ENCODE measurements around the gene TCF7L2.

TCF7L2 gene

GRCh38 chr10:113021268-113022040 is 71.4 kb downstream of the TCF7L2 start:
- no peak for DNase-seq (ENCODE audit: low read depth in 2 of 2)

DNA sequence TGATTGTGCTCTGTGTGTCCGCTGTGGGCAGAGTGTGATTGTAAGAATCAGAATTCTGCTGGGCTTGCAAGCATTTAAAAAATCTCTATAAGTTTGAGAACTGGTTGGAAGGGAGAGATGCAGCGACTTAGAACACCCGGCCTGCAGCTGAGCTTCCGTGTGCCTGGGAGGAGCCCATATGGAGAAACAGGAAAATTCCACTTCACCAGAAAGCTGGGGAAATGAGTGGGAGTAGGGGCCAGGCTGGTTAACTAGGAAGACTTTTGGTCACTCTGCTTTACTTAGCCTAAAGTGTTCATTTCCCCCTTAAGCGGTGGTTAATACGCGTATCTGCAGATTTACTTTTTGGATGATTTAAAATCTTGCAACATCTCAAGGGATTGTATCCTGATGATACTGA is 72.2 kb downstream of the TCF7L2 start:
- DNase-seq (ENCODE audit: low read depth in 2 of 2) = no peak

- DNase-seq (ENCODE audit: low read depth in 2 of 2) = no peak
These were observed 73.0 kb downstream of the TCF7L2 start for GRCh38 chr10:113023017-113023416.

DNA sequence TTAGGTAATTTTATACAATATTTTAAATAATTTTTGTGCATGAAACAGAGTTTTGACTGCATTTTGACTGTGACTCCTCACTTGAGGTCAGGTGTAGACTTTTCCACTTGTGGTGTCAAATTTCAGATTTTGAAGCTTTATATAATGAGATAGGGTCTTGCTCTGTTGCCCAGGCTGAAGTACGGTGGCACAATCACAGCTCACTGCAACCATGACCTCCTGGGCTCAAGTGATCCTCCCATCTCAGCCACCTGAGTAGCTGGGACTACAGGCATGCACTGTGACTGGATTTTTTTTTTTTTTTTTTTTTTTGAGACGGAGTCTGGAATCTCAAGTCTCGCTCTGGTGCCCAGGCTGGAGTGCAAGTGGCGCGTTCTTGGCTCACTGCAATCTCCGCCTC is 74.9 kb downstream of the TCF7L2 start:
- DNase-seq (ENCODE audit: low read depth in 2 of 2) = no peak

GRCh38 chr10:113025487-113025886 is 75.4 kb downstream of the TCF7L2 start:
- DNase-seq (ENCODE audit: low read depth in 2 of 2) = no peak

GRCh38 chr10:113026679-113027078 is 76.6 kb downstream of the TCF7L2 start:
- DNase-seq (ENCODE audit: low read depth in 2 of 2) = no peak

DNA sequence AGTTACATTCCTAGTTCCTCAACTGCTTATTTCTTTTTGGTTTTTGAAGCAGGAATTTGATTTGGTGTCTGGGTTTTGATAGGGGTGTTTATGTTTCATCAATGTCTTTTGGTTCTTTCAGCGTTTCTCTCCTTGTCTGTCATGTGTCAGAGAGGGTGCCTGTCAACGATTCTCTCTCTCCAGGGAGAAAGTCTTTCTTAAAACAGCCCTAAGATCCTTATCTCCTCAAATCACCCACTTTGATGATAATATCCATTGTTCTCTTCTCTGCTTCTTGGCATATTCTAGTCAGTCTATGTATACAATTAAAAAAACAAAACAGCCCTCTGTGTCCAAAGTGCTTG is 77.2 kb downstream of the TCF7L2 start:
- DNase-seq (ENCODE audit: low read depth in 2 of 2) = no peak

DNA sequence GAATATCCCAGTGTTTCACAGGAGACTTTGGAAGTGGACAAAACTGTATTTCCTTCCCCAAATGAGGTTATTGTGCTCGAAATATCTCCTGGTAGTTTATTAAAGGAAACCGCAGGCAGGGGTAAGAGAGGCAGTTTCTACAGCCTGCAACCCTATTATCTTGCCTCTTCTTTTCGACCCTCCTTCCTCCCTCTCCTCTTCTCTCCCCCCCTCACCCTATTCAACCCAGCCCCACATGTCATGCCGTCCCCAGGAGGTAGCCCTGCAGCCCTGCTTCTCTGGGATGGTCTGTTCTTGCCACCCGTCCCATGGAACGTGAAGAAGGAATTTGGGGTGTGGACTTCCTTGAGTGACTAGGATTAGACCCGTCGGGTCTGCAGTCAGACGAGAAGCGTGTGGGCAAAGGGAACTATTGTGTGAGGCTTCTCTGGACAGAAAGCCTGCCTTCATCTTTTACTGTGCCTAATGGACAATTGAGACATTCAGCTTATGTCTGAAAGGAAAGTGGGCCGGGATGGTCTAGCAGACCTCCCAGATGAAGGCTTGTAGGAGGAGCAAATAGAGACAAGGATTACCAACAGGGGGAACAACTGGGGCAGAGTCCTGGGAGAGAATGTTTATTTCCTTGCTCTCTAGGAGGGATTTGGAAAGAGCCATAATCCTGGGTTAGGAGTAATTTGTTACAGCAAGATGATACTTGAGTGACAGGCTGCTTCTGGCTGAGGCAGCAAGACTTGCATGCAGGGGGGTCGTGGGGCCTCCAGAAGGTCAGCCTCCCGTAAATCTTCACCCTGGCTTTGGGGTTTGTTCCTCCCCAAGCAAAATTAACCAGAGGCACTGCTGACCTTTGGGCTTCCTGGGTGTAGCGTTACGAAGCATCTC is 77.8 kb downstream of the TCF7L2 start:
- DNase-seq (ENCODE audit: low read depth in 2 of 2) = no peak

- DNase-seq (ENCODE audit: low read depth in 2 of 2) = no peak
These were observed 78.7 kb downstream of the TCF7L2 start for GRCh38 chr10:113028456-113029440.

DNA sequence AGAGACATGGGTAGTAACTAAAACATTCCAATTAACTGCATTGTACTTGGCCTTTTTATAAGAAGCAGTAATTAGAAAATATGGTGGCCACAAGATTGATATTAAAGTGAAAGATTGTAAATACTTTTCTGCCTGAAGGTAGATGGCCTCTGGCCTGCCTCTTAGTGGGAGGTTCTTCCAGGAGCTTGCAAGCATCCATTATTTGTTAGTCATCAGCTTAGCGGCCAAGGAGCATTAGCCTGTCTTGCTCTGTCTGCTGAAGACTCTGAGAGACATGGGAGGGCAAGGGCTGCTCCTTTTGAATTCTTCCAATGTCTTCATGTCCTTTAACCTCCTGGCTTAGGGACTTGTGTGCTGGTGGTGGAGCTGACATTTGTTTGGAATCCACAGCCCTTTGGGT is 80.4 kb downstream of the TCF7L2 start:
- no peak for DNase-seq (ENCODE audit: low read depth in 2 of 2)

GRCh38 chr10:113031147-113031546 is 81.1 kb downstream of the TCF7L2 start:
- DNase-seq (ENCODE audit: low read depth in 2 of 2) = no peak

GRCh38 chr10:113033991-113034390 is 83.9 kb downstream of the TCF7L2 start:
- DNase-seq (ENCODE audit: low read depth in 2 of 2) = no peak

GRCh38 chr10:113035732-113036312 is 85.8 kb downstream of the TCF7L2 start:
- no peak for DNase-seq (ENCODE audit: low read depth in 2 of 2)

- no peak for DNase-seq (ENCODE audit: low read depth in 2 of 2)
These were observed 86.6 kb downstream of the TCF7L2 start for GRCh38 chr10:113036619-113037018.

DNA sequence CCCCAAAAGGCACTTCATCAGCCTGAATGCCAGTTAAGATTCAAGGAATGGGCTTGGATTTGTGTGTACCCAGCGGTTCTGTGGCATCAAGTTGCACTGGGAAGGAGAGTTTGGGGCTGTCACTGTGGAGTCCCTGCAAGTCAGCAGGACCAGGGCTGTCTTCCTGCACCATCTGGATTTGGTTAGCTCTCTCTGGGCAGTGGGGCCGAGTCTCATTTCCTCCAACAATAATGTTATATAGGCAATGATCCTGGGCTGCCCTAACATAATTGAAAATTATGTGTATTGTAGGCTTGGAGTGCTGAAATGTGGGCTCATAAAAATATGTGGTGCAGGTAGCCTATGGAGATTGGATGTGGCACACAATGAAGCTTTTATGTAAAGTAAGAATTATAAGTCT is 87.2 kb downstream of the TCF7L2 start:
- no peak for DNase-seq (ENCODE audit: low read depth in 2 of 2)

GRCh38 chr10:113038183-113038582 is 88.1 kb downstream of the TCF7L2 start:
- no peak for DNase-seq (ENCODE audit: low read depth in 2 of 2)

DNA sequence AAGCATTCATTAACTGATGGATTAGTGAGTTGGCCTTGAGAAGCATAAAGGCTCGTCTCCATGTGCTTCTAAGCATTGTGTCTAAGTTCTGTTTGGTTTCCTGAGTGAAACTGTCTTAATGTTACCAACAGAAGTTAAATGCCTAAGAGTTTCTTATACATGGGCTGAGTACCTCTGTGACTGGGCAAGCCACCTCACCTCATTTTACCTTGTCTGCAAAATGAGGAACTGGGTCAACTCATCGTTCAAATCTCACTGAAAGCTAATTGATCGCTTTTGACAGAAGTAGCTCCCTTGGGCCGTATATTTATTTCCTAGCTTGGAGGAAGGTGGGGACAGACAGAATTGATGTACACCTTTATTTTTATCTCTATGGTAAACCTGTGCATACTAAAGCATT is 88.9 kb downstream of the TCF7L2 start:
- DNase-seq (ENCODE audit: low read depth in 2 of 2) = no peak

- DNase-seq (ENCODE audit: low read depth in 2 of 2) = no peak
These were observed 91.3 kb downstream of the TCF7L2 start for GRCh38 chr10:113041324-113041723.

GRCh38 chr10:113041841-113042750 is 92.0 kb downstream of the TCF7L2 start:
- DNase-seq (ENCODE audit: low read depth in 2 of 2) = no peak

DNA sequence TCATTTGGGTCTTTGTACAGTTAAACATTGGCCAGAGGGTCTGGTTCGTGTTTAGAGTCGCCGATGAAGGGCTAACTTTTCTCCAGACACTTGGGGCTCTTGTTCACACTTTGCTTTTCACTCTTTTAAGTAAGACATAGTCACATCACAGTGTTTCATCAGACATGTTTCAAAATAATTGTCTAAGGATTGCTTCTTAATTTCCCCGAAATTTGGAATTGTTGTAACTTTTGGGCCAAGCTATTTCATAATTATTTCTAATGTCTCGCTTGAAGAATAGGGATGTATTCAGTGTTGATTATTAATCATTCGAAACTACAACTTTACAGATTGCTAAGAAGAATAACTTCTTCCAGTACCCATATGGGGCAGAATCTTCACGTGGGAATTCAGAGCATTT is 92.8 kb downstream of the TCF7L2 start:
- no peak for DNase-seq (ENCODE audit: low read depth in 2 of 2)
